Liver (tissue), 9 donors: ENCODE measurements around the gene C2orf49. TPM values are rescaled to one million over a fixed set of nuclear protein-coding genes. Genes with fewer than 3 reads are reported as not detected.

Experiments used
- DNase-seq: peaks from one replicate; pipeline ENCODE4 v3.0.0-alpha.2; 2017; ENCODE audit warnings: low spot score
- H3K27ac ChIP-seq, 2 donors: one replicate each; pipeline ENCODE4 v1.7.0; 2013; ENCODE audit warnings: inconsistent platforms in 2 of 2, low read length in 2 of 2, control low read depth in 1 of 2, low read depth in 1 of 2, mild to moderate bottlenecking in 1 of 2
- H3K27me3 ChIP-seq, 4 donors: one replicate each; pipeline versions ENCODE4 v1.6.1 to v1.7.0; 2013; ENCODE audit warnings: low read length in 3 of 4, inconsistent platforms in 1 of 4, mild to moderate bottlenecking in 1 of 4, moderate library complexity in 1 of 4; ENCODE audit not compliant: control insufficient read depth in 4 of 4, insufficient read depth in 4 of 4
- H3K36me3 ChIP-seq, 4 donors: one replicate each; pipeline versions ENCODE4 v1.6.1 to v1.7.0; 2013; ENCODE audit warnings: low read length in 3 of 4, mild to moderate bottlenecking in 3 of 4, low read depth in 1 of 4, moderate library complexity in 1 of 4; ENCODE audit not compliant: control insufficient read depth in 4 of 4, insufficient read depth in 3 of 4
- H3K4me1 ChIP-seq, 4 donors: one replicate each; pipeline versions ENCODE4 v1.6.1 to v1.7.0; 2013; ENCODE audit warnings: low read length in 3 of 4, mild to moderate bottlenecking in 3 of 4, moderate library complexity in 1 of 4; ENCODE audit not compliant: control insufficient read depth in 4 of 4, insufficient read depth in 4 of 4
- H3K4me3 ChIP-seq, 3 donors: one replicate each; pipeline versions ENCODE4 v1.6.1 to v1.7.0; 2013; ENCODE audit warnings: low read length in 3 of 3, control low read depth in 1 of 3, low read depth in 1 of 3, mild to moderate bottlenecking in 1 of 3
- H3K9ac ChIP-seq, 2 donors: one replicate each; pipeline ENCODE4 v1.7.0; 2013; ENCODE audit warnings: low read length in 2 of 2, mild to moderate bottlenecking in 2 of 2, moderate library complexity in 2 of 2, control low read depth in 1 of 2, low read depth in 1 of 2
- H3K9me3 ChIP-seq, 4 donors: one replicate each; pipeline versions ENCODE4 v1.6.1 to v1.7.0; 2013; ENCODE audit warnings: low read length in 3 of 4; ENCODE audit not compliant: control insufficient read depth in 4 of 4
- ATF3 ChIP-seq: IDR thresholded peaks from 2 replicates; pipeline ENCODE4 v1.6.1; 2016; ENCODE audit warnings: antibody characterized with exemption
- CTCF ChIP-seq: fragments of 150-350 bp; IDR thresholded peaks from 2 replicates; pipeline ENCODE4 v1.5.1; 2017; ENCODE audit warnings: improper control_type of control experiment, low read depth, low read length; ENCODE audit not compliant: missing input control
- EGR1 ChIP-seq, 2 donors: IDR thresholded peaks; 2 replicates each; pipeline ENCODE4 v1.6.1; 2016 to 2018; ENCODE audit warnings: antibody characterized with exemption in 2 of 2, low read depth in 2 of 2
- FOXA1 ChIP-seq: IDR thresholded peaks from 2 replicates; pipeline ENCODE4 v1.6.1; 2016; ENCODE audit warnings: antibody characterized with exemption
- FOXA2 ChIP-seq: IDR thresholded peaks from 2 replicates; pipeline ENCODE4 v1.6.1; 2016; ENCODE audit warnings: antibody characterized with exemption
- GABPA ChIP-seq, 2 donors: IDR thresholded peaks in 1 of 2; conservative IDR thresholded peaks in 1 of 2; 2 replicates each; pipeline ENCODE4 v1.6.1; 2016; ENCODE audit warnings: antibody characterized with exemption in 2 of 2, mild to moderate bottlenecking in 1 of 2, moderate library complexity in 1 of 2
- HNF4A ChIP-seq, 2 donors: conservative IDR thresholded peaks; 2 replicates each; pipeline ENCODE4 v1.6.1; 2016; ENCODE audit warnings: antibody characterized with exemption in 2 of 2, mild to moderate bottlenecking in 2 of 2
- HNF4G ChIP-seq: IDR thresholded peaks from 2 replicates; pipeline ENCODE4 v1.6.1; 2016; ENCODE audit warnings: antibody characterized with exemption
- JUND ChIP-seq, 2 donors: IDR thresholded peaks; 2 replicates each; pipeline ENCODE4 v1.6.1; 2016; ENCODE audit warnings: antibody characterized with exemption in 2 of 2
- MAX ChIP-seq: IDR thresholded peaks from 2 replicates; pipeline ENCODE4 v1.6.1; 2016; ENCODE audit warnings: antibody characterized with exemption
- NR2F2 ChIP-seq: IDR thresholded peaks from 2 replicates; pipeline ENCODE4 v1.6.1; 2016; ENCODE audit warnings: antibody characterized with exemption
- RAD21 ChIP-seq, 2 donors: IDR thresholded peaks; 2 replicates each; pipeline ENCODE4 v1.6.1; 2016; ENCODE audit warnings: antibody characterized with exemption in 2 of 2, mild to moderate bottlenecking in 2 of 2
- RXRA ChIP-seq, 2 donors: IDR thresholded peaks; 2 replicates each; pipeline ENCODE4 v1.6.1; 2017 to 2018; ENCODE audit warnings: antibody characterized with exemption in 2 of 2, mild to moderate bottlenecking in 1 of 2
- SP1 ChIP-seq: IDR thresholded peaks from 2 replicates; pipeline ENCODE4 v1.6.1; 2018; ENCODE audit warnings: antibody characterized with exemption, mild to moderate bottlenecking
- TAF1 ChIP-seq: conservative IDR thresholded peaks from 2 replicates; pipeline ENCODE4 v1.6.1; 2016; ENCODE audit warnings: antibody characterized with exemption, mild to moderate bottlenecking
- YY1 ChIP-seq: IDR thresholded peaks from 2 replicates; pipeline ENCODE4 v1.6.1; 2016; ENCODE audit warnings: antibody characterized with exemption, mild to moderate bottlenecking
- WGBS: extraction: QIAGEN DNeasy Blood & Tissue Kit; methylation state at CpG from one replicate; pipeline ENCODE4 v1.1.7; 2013; 5-methylcytosine and 5-hydroxymethylcytosine counted together
- polyA plus RNA-seq, 2 donors: library from polyadenylated mRNA; stranded (reverse) in 1 of 2; unstranded in 1 of 2; fragments of 200-250 nt in 1 of 2; fragments of >200 nt in 1 of 2; fragmentation: Nextera tagmentation in 1 of 2; extraction: Ambion mirVana in 1 of 2; gene quantifications; one replicate each; pipeline versions ENCODE4 v1.2.1 to v1.2.3, GENCODE V29; 2013 to 2015
- total RNA-seq, 2 donors: library from RNA; depleted of rRNA; stranded (reverse); fragments of >200 nt; gene quantifications; one replicate each; pipeline ENCODE4 v1.2.3, GENCODE V29; 2014
- TF ChIP-seq, protein P1 (sequence below): IDR thresholded peaks from 2 replicates; pipeline ENCODE4 v1.6.1; 2016; ENCODE audit warnings: antibody characterized with exemption, mild to moderate bottlenecking
- TF ChIP-seq, protein P2 (sequence below): IDR thresholded peaks from 2 replicates; pipeline ENCODE4 v1.6.1; 2016; ENCODE audit warnings: antibody characterized with exemption
- donor health status: healthy.
- donor health status: healthy.
- donor health status: healthy.
- donor health status: healthy.
- donor health status: healthy.

Gene C2orf49
- total and polyA plus RNA-seq, 4 donors = 3.3 to 8.2 (median 8.1) TPM

GRCh38 chr2:105298017-105298416, 39.3 kb upstream of the C2orf49 start:
- Histone ChIP-seq H3K9ac (no peak overlapping the region), H3K27ac (no peak overlapping the region), H3K4me3 (no peak overlapping the region), H3K9me3 (no peaks in the 10 kb centered on the region), H3K36me3 (peaks cover 1 to 42% (median 25%) of the 10 kb centered on the region in 4 donors), H3K27me3 (no peaks in the 10 kb centered on the region), H3K4me1 (no peaks in the 10 kb centered on the region)
- TF ChIP-seq ATF3 (no peak), TAF1 (no peak), FOXA2 (no peak), GABPA (IDR thresholded peaks at IDR 0.05 in 1 of 2, conservative IDR thresholded peaks at IDR 0.05 in 1 of 2) (no peak), JUND (IDR thresholded peaks at IDR 0.05) (no peak), YY1 (no peak), NR2F2 (no peak), HNF4G (no peak), CTCF (no peak), HNF4A (conservative IDR thresholded peaks at IDR 0.05) (no peak), RAD21 (IDR thresholded peaks at IDR 0.05) (no peak), SP1 (no peak)
- TF ChIP-seq, protein P1, sequence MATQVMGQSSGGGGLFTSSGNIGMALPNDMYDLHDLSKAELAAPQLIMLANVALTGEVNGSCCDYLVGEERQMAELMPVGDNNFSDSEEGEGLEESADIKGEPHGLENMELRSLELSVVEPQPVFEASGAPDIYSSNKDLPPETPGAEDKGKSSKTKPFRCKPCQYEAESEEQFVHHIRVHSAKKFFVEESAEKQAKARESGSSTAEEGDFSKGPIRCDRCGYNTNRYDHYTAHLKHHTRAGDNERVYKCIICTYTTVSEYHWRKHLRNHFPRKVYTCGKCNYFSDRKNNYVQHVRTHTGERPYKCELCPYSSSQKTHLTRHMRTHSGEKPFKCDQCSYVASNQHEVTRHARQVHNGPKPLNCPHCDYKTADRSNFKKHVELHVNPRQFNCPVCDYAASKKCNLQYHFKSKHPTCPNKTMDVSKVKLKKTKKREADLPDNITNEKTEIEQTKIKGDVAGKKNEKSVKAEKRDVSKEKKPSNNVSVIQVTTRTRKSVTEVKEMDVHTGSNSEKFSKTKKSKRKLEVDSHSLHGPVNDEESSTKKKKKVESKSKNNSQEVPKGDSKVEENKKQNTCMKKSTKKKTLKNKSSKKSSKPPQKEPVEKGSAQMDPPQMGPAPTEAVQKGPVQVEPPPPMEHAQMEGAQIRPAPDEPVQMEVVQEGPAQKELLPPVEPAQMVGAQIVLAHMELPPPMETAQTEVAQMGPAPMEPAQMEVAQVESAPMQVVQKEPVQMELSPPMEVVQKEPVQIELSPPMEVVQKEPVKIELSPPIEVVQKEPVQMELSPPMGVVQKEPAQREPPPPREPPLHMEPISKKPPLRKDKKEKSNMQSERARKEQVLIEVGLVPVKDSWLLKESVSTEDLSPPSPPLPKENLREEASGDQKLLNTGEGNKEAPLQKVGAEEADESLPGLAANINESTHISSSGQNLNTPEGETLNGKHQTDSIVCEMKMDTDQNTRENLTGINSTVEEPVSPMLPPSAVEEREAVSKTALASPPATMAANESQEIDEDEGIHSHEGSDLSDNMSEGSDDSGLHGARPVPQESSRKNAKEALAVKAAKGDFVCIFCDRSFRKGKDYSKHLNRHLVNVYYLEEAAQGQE = no peak
- no peak for DNase-seq
- WGBS = 97% methylated on average over 3 of the region's 3 CpGs

DNA sequence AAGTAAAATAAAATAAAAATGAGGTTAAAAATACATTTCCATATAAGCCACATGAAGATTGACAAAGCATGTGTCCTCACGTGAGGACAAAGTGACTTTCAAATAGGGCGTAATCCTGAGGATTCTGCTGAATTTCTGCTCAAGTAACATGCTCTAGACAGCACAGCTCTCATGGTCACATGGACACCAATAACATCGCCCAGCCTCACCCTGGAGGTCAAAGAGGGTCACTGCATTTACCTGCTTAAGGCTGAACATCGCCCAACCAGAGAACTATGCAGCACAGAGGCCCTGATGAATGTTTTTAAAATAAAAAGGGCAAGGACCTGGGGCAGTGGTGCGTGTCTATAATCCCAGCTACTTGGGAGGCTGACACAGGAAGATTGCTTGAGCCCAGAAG, 38.0 kb upstream of the C2orf49 start:
- Histone ChIP-seq H3K36me3 (peaks cover 1 to 31% (median 19%) of the 10 kb centered on the region in 4 donors), H3K27me3 (no peaks in the 10 kb centered on the region), H3K27ac (no peak overlapping the region), H3K9ac (no peak overlapping the region), H3K4me3 (no peak overlapping the region), H3K9me3 (no peaks in the 10 kb centered on the region), H3K4me1 (no peaks in the 10 kb centered on the region)
- no peak for DNase-seq
- 90% methylated on average over 5 of the region's 5 CpGs for WGBS
- TF ChIP-seq HNF4A (conservative IDR thresholded peaks at IDR 0.05) = no peak
- TF ChIP-seq FOXA1 = no peak
- TF ChIP-seq GABPA (IDR thresholded peaks at IDR 0.05 in 1 of 2, conservative IDR thresholded peaks at IDR 0.05 in 1 of 2) = no peak
- no peak for TF ChIP-seq RAD21 (IDR thresholded peaks at IDR 0.05)
- no peak for TF ChIP-seq SP1
- TF ChIP-seq EGR1 (IDR thresholded peaks at IDR 0.05; ENCODE audit: low read depth in 2 of 2) = no peak
- no peak for TF ChIP-seq CTCF
- TF ChIP-seq MAX = no peak
- no peak for TF ChIP-seq JUND (IDR thresholded peaks at IDR 0.05)
- no peak for TF ChIP-seq HNF4G
- TF ChIP-seq, protein P2, sequence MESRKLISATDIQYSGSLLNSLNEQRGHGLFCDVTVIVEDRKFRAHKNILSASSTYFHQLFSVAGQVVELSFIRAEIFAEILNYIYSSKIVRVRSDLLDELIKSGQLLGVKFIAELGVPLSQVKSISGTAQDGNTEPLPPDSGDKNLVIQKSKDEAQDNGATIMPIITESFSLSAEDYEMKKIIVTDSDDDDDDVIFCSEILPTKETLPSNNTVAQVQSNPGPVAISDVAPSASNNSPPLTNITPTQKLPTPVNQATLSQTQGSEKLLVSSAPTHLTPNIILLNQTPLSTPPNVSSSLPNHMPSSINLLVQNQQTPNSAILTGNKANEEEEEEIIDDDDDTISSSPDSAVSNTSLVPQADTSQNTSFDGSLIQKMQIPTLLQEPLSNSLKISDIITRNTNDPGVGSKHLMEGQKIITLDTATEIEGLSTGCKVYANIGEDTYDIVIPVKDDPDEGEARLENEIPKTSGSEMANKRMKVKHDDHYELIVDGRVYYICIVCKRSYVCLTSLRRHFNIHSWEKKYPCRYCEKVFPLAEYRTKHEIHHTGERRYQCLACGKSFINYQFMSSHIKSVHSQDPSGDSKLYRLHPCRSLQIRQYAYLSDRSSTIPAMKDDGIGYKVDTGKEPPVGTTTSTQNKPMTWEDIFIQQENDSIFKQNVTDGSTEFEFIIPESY = no peak
- TF ChIP-seq ATF3 = no peak
- TF ChIP-seq YY1 = no peak
- no peak for TF ChIP-seq FOXA2
- TF ChIP-seq RXRA (IDR thresholded peaks at IDR 0.05) = no peak
- no peak for TF ChIP-seq TAF1
